NCI-H1048 (cell line): ENCODE data around the gene DAPK1.

Source experiments
- DNase-seq: peaks from one replicate; lab custom pipeline; 2025; lab: John Stamatoyannopoulos, UW

The DAPK1 gene

GRCh38 chr9:87671478-87671877 lies 173.8 kb downstream of the DAPK1 start:
- DNase-seq, result no peak

GRCh38 chr9:87671925-87672324 lies 174.3 kb downstream of the DAPK1 start:
- no peak for DNase-seq

- no peak for DNase-seq
Measured at GRCh38 chr9:87672586-87672985, 174.9 kb downstream of the DAPK1 start.

- no peak for DNase-seq
Measured at GRCh38 chr9:87673446-87674120, 175.9 kb downstream of the DAPK1 start.

GRCh38 chr9:87674565-87675299 lies 177.1 kb downstream of the DAPK1 start:
- no peak for DNase-seq

- no peak for DNase-seq
Measured at GRCh38 chr9:87675906-87676515, 178.3 kb downstream of the DAPK1 start.

GRCh38 chr9:87676976-87677775 lies 179.5 kb downstream of the DAPK1 start:
- no peak for DNase-seq

GRCh38 chr9:87677776-87678587 lies 180.3 kb downstream of the DAPK1 start:
- DNase-seq, result no peak

GRCh38 chr9:87678650-87679355 lies 181.1 kb downstream of the DAPK1 start:
- peak; percentile 26 for DNase-seq

- no peak for DNase-seq
Measured at GRCh38 chr9:87681271-87682061, 183.8 kb downstream of the DAPK1 start.

- DNase-seq, result no peak
Measured at GRCh38 chr9:87682085-87682484, 184.4 kb downstream of the DAPK1 start.

- no peak for DNase-seq
Measured at GRCh38 chr9:87682618-87683017, 185.0 kb downstream of the DAPK1 start.

GRCh38 chr9:87683751-87684626 lies 186.3 kb downstream of the DAPK1 start:
- DNase-seq, result no peak

- no peak for DNase-seq
Measured at GRCh38 chr9:87684627-87685219, 187.1 kb downstream of the DAPK1 start.

- DNase-seq, result no peak
Measured at GRCh38 chr9:87685441-87685840, 187.8 kb downstream of the DAPK1 start.

- DNase-seq, result no peak
Measured at GRCh38 chr9:87685871-87686519, 188.3 kb downstream of the DAPK1 start.

- DNase-seq, result no peak
Measured at GRCh38 chr9:87686520-87687090, 188.9 kb downstream of the DAPK1 start.

GRCh38 chr9:87687207-87687606 lies 189.5 kb downstream of the DAPK1 start:
- no peak for DNase-seq
